Ishikawa (cell line): ENCODE data around the gene PARD3.

Experiments used
- CEBPB ChIP-seq: IDR thresholded peaks from 2 replicates; pipeline ENCODE4 v1.6.1; 2012
- CREB1 ChIP-seq: IDR thresholded peaks from 2 replicates; pipeline ENCODE4 v1.6.1; 2012; ENCODE audit warnings: low read depth
- EGR1 ChIP-seq: IDR thresholded peaks from 2 replicates; pipeline ENCODE4 v1.6.1; 2012
- EP300 ChIP-seq: IDR thresholded peaks from 2 replicates; pipeline ENCODE4 v1.6.1; 2012; ENCODE audit warnings: borderline replicate concordance
- FOXM1 ChIP-seq: IDR thresholded peaks from 2 replicates; pipeline ENCODE4 v1.6.1; 2012; ENCODE audit warnings: low read depth, borderline replicate concordance
- NFIC ChIP-seq: IDR thresholded peaks from 2 replicates; pipeline ENCODE4 v1.6.1; 2012
- RAD21 ChIP-seq: IDR thresholded peaks from 2 replicates; pipeline ENCODE4 v1.6.1; 2012; ENCODE audit warnings: low read depth
- TAF1 ChIP-seq: IDR thresholded peaks from 2 replicates; pipeline ENCODE4 v1.6.1; 2012; ENCODE audit warnings: low read depth, mild to moderate bottlenecking
- TCF12 ChIP-seq: IDR thresholded peaks from 2 replicates; pipeline ENCODE4 v1.6.1; 2012; ENCODE audit warnings: low read depth
- TEAD4 ChIP-seq: IDR thresholded peaks from 2 replicates; pipeline ENCODE4 v1.6.1; 2012
- YY1 ChIP-seq: IDR thresholded peaks from 2 replicates; pipeline ENCODE4 v1.6.1; 2012; ENCODE audit warnings: low read depth
- ZBTB7A ChIP-seq: IDR thresholded peaks from 2 replicates; pipeline ENCODE4 v1.6.1; 2012; ENCODE audit warnings: low read depth
- TF ChIP-seq, protein P1 (sequence below): IDR thresholded peaks from 2 replicates; pipeline ENCODE4 v1.6.1; 2012; ENCODE audit warnings: low read depth, mild to moderate bottlenecking
- TF ChIP-seq, protein P2 (sequence below): IDR thresholded peaks from 2 replicates; pipeline ENCODE4 v1.6.1; 2012
- TF ChIP-seq, protein P3 (sequence below): IDR thresholded peaks from 2 replicates; pipeline ENCODE4 v1.6.1; 2012

Gene PARD3

DNA sequence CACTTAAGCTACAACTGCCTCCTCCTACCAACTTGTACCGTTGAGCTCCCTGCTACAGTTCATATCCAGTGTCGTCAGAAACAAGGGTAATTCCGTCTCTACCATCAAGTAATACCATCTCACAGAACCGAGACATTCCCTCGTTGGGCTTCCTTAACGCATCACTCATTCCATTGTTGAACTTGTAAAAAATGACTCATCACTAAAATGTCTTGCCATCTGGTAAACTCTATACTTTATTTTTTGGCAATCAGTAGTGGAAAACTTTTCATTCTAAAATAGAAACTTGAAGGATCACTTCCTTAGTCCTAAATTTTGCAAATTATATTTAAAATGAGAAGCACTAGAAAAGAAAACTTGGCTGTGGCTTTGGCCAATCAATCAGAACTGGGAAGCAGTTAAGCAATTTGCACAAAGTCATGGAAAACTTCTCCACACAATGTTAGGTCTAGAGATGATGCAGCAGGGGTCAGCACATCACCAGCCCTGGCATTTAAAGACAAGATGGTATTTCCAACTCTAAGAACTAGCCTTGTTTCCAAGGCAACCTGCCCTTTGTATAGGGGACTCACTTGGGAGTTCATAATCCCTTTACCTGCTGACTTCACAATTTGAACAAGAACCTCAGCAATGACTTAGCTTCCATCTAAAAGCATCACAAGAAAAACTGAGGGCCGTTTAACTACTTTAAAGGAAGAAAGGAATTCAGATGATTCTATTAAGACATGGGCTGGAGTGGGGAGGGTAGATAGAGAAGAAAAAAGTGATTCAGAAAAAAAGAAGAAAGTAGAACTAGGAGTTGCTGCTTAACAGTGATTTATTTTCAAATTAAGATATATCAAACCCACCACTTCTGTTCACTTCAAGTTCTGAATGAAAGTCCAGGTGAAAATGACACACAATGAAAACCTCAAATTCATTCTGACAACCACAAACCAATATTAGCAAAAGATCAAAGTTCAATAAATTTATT lies 288.1 kb downstream of the PARD3 start:
- TF ChIP-seq, protein P1, sequence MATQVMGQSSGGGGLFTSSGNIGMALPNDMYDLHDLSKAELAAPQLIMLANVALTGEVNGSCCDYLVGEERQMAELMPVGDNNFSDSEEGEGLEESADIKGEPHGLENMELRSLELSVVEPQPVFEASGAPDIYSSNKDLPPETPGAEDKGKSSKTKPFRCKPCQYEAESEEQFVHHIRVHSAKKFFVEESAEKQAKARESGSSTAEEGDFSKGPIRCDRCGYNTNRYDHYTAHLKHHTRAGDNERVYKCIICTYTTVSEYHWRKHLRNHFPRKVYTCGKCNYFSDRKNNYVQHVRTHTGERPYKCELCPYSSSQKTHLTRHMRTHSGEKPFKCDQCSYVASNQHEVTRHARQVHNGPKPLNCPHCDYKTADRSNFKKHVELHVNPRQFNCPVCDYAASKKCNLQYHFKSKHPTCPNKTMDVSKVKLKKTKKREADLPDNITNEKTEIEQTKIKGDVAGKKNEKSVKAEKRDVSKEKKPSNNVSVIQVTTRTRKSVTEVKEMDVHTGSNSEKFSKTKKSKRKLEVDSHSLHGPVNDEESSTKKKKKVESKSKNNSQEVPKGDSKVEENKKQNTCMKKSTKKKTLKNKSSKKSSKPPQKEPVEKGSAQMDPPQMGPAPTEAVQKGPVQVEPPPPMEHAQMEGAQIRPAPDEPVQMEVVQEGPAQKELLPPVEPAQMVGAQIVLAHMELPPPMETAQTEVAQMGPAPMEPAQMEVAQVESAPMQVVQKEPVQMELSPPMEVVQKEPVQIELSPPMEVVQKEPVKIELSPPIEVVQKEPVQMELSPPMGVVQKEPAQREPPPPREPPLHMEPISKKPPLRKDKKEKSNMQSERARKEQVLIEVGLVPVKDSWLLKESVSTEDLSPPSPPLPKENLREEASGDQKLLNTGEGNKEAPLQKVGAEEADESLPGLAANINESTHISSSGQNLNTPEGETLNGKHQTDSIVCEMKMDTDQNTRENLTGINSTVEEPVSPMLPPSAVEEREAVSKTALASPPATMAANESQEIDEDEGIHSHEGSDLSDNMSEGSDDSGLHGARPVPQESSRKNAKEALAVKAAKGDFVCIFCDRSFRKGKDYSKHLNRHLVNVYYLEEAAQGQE: no peak
- TF ChIP-seq TEAD4 (peak; percentile 19; the same call in 1 of the 2 replicates), EGR1 (no peak), RAD21 (peak; percentile 44; the same call in 1 of the 2 replicates), NFIC (peak; percentile 22; the same call in 1 of the 2 replicates), TAF1 (no peak), YY1 (no peak), EP300 (no peak), FOXM1 (no peak), TCF12 (peak; percentile 27; the same call in 1 of the 2 replicates), CREB1 (no peak), CEBPB (peak; percentile 8; the same call in 1 of the 2 replicates), ZBTB7A (no peak)
- TF ChIP-seq, protein P2, sequence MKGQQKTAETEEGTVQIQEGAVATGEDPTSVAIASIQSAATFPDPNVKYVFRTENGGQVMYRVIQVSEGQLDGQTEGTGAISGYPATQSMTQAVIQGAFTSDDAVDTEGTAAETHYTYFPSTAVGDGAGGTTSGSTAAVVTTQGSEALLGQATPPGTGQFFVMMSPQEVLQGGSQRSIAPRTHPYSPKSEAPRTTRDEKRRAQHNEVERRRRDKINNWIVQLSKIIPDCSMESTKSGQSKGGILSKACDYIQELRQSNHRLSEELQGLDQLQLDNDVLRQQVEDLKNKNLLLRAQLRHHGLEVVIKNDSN: no peak
- TF ChIP-seq, protein P3, sequence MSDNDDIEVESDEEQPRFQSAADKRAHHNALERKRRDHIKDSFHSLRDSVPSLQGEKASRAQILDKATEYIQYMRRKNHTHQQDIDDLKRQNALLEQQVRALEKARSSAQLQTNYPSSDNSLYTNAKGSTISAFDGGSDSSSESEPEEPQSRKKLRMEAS: no peak

DNA sequence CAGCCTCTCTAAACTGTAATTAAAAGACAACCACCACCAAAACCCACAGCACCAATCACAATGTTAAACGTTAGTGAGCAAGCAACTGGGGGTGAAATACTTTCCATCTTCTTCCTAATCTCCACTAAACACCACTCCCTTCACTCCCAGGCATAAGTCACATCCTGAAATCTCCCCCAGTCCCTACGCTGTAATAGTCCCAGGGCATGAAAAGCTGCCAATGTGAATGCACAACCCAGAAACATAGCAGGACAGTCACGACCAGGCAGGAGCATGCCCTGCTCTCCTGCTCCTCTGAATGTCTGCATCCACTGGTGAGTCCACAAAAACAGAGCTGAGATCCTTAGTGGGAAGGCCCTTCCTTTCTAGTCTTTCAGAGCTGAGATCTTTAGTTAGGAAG lies 288.9 kb downstream of the PARD3 start:
- no peak for TF ChIP-seq NFIC
- no peak for TF ChIP-seq EP300
- no peak for TF ChIP-seq ZBTB7A
- TF ChIP-seq, protein P2: no peak
- no peak for TF ChIP-seq RAD21
- no peak for TF ChIP-seq TAF1
- no peak for TF ChIP-seq TCF12
- TF ChIP-seq EGR1: no peak
- TF ChIP-seq, protein P3: no peak
- TF ChIP-seq, protein P1: no peak
- TF ChIP-seq FOXM1: no peak
- TF ChIP-seq CREB1: no peak
- no peak for TF ChIP-seq YY1

DNA sequence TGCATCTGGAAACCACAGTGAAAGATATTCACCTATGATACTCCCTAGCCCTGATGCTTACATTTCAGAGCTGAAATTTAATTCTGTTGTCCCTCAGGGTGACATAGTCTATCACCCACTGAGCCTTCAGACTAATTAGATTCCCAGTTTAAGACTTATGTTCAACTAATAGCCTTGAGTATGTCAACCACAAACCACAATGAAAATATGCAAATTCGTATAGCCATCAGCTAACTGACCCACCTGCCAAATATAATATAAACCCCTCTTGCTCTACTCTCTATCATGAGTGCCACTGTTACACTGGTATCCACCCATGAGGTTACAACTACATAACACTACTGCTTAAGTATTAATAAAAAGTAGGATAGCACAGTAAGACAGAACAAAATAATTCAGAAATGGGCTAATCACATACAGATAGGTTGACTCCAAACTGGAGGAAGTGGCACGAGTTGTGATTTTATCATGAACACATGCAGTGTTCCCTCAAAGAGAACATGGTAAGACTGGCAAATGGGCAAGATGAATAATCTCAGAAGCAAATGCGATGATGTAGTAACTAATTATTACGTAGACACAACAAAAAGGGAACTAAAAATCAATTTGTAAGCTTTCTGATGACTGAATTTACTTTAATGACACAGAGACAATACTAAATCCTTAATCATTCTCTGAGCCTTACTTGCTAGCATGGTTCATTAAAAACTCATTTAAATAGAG lies 290.6 kb downstream of the PARD3 start:
- TF ChIP-seq, protein P1: no peak
- TF ChIP-seq RAD21 (no peak), ZBTB7A (no peak), TEAD4 (no peak), FOXM1 (no peak), EP300 (no peak)
